Amniotic stem cell (primary cell): ENCODE data around the gene GAK.

Source experiments
- DNase-seq: peaks from one replicate; lab custom pipeline; 2025; lab: John Stamatoyannopoulos, UW

The GAK gene

GRCh38 chr4:887034-887763 lies 44.9 kb downstream of the GAK start:
- DNase-seq, result no peak

GRCh38 chr4:886244-886643 lies 45.9 kb downstream of the GAK start:
- DNase-seq, result no peak

- DNase-seq, result no peak
These were observed 46.8 kb downstream of the GAK start for GRCh38 chr4:885353-885752.

GRCh38 chr4:884896-885295 lies 47.2 kb downstream of the GAK start:
- no peak for DNase-seq

- no peak for DNase-seq
These were observed 47.9 kb downstream of the GAK start for GRCh38 chr4:884259-884658.

GRCh38 chr4:883377-884095 lies 48.6 kb downstream of the GAK start:
- no peak for DNase-seq

- no peak for DNase-seq
These were observed 49.5 kb downstream of the GAK start for GRCh38 chr4:882646-883045.

- DNase-seq, result no peak
These were observed 50.4 kb downstream of the GAK start for GRCh38 chr4:881709-882108.

GRCh38 chr4:880684-881405 lies 51.3 kb downstream of the GAK start:
- DNase-seq, result no peak

- DNase-seq, result no peak
These were observed 52.4 kb downstream of the GAK start for GRCh38 chr4:879729-880077.

GRCh38 chr4:878796-879728 lies 53.1 kb downstream of the GAK start:
- DNase-seq, result no peak

GRCh38 chr4:877502-877901 lies 54.6 kb downstream of the GAK start:
- no peak for DNase-seq

GRCh38 chr4:876780-877179 lies 55.3 kb downstream of the GAK start:
- no peak for DNase-seq

GRCh38 chr4:875818-876423 lies 56.2 kb downstream of the GAK start:
- no peak for DNase-seq

GRCh38 chr4:874971-875817 lies 56.9 kb downstream of the GAK start:
- DNase-seq, result no peak

- DNase-seq, result no peak
These were observed 58.1 kb downstream of the GAK start for GRCh38 chr4:874056-874455.

- no peak for DNase-seq
These were observed 59.7 kb downstream of the GAK start for GRCh38 chr4:872241-872981.

GRCh38 chr4:871484-871883 lies 60.6 kb downstream of the GAK start:
- no peak for DNase-seq

GRCh38 chr4:870951-871350 lies 61.2 kb downstream of the GAK start:
- no peak for DNase-seq

- no peak for DNase-seq
These were observed 62.3 kb downstream of the GAK start for GRCh38 chr4:869776-870175.
